CD4-positive, alpha-beta T cell (primary cell): ENCODE results near the gene CTNNA1. TPM values are rescaled to one million over a fixed set of nuclear protein-coding genes. Genes with fewer than 3 reads are reported as not detected.

Experiments used
- ATAC-seq: fragments of 200-7000 bp; cut with Tn5 transposase; one replicate; pipeline ENCODE4 v1.10.0; 2022; ENCODE audit warnings: mild to moderate bottlenecking; ENCODE audit not compliant: poor library complexity
- CTCF ChIA-PET: fragments of 350-600 bp; sonication (Branson Sonifier 250); formaldehyde crosslinking; loops from one replicate; lab custom pipeline; 2021; ENCODE audit warnings: antibody characterized with exemption, inconsistent platforms; lab: Charles Lee
- POLR2A ChIA-PET: fragments of 350-600 bp; sonication (Branson Sonifier 250); formaldehyde crosslinking; loops from one replicate; lab custom pipeline; 2021; ENCODE audit warnings: antibody characterized with exemption, inconsistent platforms; lab: Charles Lee
- DNase-seq, 14 experiments: peaks; one replicate each; pipeline ENCODE4 v3.0.0-alpha.2; 2013 to 2020; ENCODE audit warnings: mixed read lengths in 2 of 14
- H3K27ac ChIP-seq, 2 donors: one replicate each; pipeline versions ENCODE4 v1.5.1 to v1.7.0; 2013; ENCODE audit warnings: low read length in 2 of 2, low read depth in 1 of 2, mild to moderate bottlenecking in 1 of 2
- H3K27me3 ChIP-seq, 2 experiments: 1 replicate in 1 of 2; 2 replicates in 1 of 2; pipeline versions ENCODE4 v1.6.1 to v1.7.0; 2013; ENCODE audit warnings: low read length in 2 of 2, control low read depth in 1 of 2, mild to moderate bottlenecking in 1 of 2, moderate library complexity in 1 of 2; ENCODE audit not compliant: insufficient read depth in 2 of 2, control insufficient read depth in 1 of 2
- H3K36me3 ChIP-seq: one replicate; pipeline ENCODE4 v1.6.1; 2013; ENCODE audit warnings: low read length, control low read depth; ENCODE audit not compliant: insufficient read depth
- H3K4me1 ChIP-seq: one replicate; pipeline ENCODE4 v1.6.1; 2013; ENCODE audit warnings: low read length, control low read depth; ENCODE audit not compliant: insufficient read depth
- H3K4me3 ChIP-seq: one replicate; pipeline ENCODE4 v1.5.1; 2013; ENCODE audit warnings: mild to moderate bottlenecking, low read length, moderate library complexity
- H3K9me3 ChIP-seq, 2 experiments: 1 replicate in 1 of 2; 2 replicates in 1 of 2; pipeline versions ENCODE4 v1.6.1 to v1.7.0; 2013; ENCODE audit warnings: low read length in 2 of 2, mild to moderate bottlenecking in 2 of 2, control low read depth in 1 of 2, moderate library complexity in 1 of 2; ENCODE audit not compliant: control insufficient read depth in 1 of 2, insufficient read depth in 1 of 2
- H3K27ac Mint-ChIP-seq: one replicate; pipeline ENCODE4 v1.8.0; 2020; ENCODE audit warnings: mixed read lengths
- H3K27me3 Mint-ChIP-seq: one replicate; pipeline ENCODE4 v1.8.0; 2021; ENCODE audit warnings: mixed read lengths
- H3K36me3 Mint-ChIP-seq: one replicate; pipeline ENCODE4 v1.8.0; 2021; ENCODE audit warnings: low read depth, mixed read lengths
- H3K4me1 Mint-ChIP-seq: one replicate; pipeline ENCODE4 v1.8.0; 2021; ENCODE audit warnings: low read depth, mixed read lengths
- H3K4me3 Mint-ChIP-seq: one replicate; pipeline ENCODE4 v1.8.0; 2020; ENCODE audit warnings: mild to moderate bottlenecking, mixed read lengths
- H3K9me3 Mint-ChIP-seq: one replicate; pipeline ENCODE4 v1.8.0; 2020; ENCODE audit warnings: mixed read lengths
- intact Hi-C, 2 experiments: fragments of 100-400 bp; cut with DNase I in 1 of 2; cut with micrococcal nuclease in 1 of 2; formaldehyde crosslinking; loops; one replicate each; pipeline versions ENCODE4 v1.15.1 to v1.9.0; 2023 to 2025; cut with DNase I, micrococcal nuclease
- total RNA-seq, 174 experiments: library from RNA in 2 of 174; stranded (reverse) in 2 of 174; gene quantifications; one replicate each; pipeline ENCODE4 v1.2.3 and lab custom pipeline; 2021 to 2026
- TF ChIP-seq, protein P1 (sequence below): fragments of 200-600 bp; IDR thresholded peaks from one replicate; pipeline ENCODE4 v1.8.0; 2022; ENCODE audit warnings: antibody characterized with exemption, mild to moderate bottlenecking

CTNNA1 gene
- total RNA-seq, 2 experiments from 2014 or later = 6.0 to 6.7 TPM

DNA sequence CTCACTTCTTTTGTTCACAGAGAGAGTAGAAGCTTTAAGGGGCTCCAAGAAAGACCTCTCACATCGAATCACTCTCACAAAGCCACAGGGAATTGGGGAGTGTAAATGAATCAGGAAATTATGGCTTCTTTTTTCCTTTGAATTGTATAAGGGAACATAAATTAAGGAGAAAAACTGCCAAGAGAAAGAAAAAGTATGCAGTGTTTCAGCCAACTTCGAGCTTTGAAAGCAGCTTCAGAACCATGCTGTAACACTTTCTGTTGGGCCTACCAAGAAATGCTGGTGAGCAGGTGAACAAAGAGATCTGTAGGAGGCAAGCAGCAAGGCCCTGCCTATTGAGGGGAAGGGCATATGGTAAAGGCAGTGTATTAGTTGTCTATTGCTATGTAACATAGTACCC lies 33.4 kb upstream of the CTNNA1 start:
- DNase-seq (no peak), ATAC-seq (no peak)
- peaks cover 61% of the 10 kb centered on the region for H3K27me3 Mint-ChIP-seq
- intact Hi-C loops = no loop called here
- ChIA-PET CTCF (interaction anchor here (0.6 kb wide), 1 partner anchor 75 kb away, joined by 4 read pairs; no protein-coding TSS in a partner anchor), POLR2A (no interaction called here)
- Histone ChIP-seq H3K36me3 (no peaks in the 10 kb centered on the region), H3K9me3 (no peaks in the 10 kb centered on the region), H3K4me1 (no peaks in the 10 kb centered on the region), H3K4me3 (no peak overlapping the region), H3K27ac (no peak overlapping the region), H3K27me3 (peaks cover 17 to 19% of the 10 kb centered on the region in 2 experiments)
- no peaks in the 10 kb centered on the region for H3K4me1 Mint-ChIP-seq
- H3K4me3 Mint-ChIP-seq = no peak overlapping the region
- TF ChIP-seq, protein P1, sequence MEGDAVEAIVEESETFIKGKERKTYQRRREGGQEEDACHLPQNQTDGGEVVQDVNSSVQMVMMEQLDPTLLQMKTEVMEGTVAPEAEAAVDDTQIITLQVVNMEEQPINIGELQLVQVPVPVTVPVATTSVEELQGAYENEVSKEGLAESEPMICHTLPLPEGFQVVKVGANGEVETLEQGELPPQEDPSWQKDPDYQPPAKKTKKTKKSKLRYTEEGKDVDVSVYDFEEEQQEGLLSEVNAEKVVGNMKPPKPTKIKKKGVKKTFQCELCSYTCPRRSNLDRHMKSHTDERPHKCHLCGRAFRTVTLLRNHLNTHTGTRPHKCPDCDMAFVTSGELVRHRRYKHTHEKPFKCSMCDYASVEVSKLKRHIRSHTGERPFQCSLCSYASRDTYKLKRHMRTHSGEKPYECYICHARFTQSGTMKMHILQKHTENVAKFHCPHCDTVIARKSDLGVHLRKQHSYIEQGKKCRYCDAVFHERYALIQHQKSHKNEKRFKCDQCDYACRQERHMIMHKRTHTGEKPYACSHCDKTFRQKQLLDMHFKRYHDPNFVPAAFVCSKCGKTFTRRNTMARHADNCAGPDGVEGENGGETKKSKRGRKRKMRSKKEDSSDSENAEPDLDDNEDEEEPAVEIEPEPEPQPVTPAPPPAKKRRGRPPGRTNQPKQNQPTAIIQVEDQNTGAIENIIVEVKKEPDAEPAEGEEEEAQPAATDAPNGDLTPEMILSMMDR = no peak
- H3K9me3 Mint-ChIP-seq = no peaks in the 10 kb centered on the region
- H3K36me3 Mint-ChIP-seq = no peaks in the 10 kb centered on the region
- no peak overlapping the region for H3K27ac Mint-ChIP-seq

DNA sequence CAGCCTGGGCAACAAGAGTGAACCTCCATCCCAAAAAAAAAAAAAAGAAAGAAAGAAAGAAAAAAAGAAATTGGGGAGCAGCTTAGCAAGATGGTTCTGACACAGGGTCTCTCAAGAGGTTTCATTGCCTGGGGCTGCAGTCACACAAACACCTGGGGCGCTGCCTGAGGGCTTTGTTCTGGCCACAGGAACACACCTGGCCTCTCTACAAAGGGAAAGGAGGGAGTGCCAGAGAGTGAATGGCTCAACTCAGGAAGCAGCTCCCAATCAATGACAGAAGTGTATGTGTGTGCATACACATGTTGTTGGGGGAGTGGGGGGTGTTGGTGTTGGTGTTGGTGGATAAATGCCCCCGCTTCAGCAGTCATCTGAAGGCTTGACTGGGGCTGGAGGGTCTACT lies 32.4 kb upstream of the CTNNA1 start:
- Mint-ChIP-seq H3K9me3 (no peaks in the 10 kb centered on the region), H3K27ac (no peak overlapping the region), H3K27me3 (peaks cover 64% of the 10 kb centered on the region), H3K36me3 (no peaks in the 10 kb centered on the region), H3K4me3 (no peak overlapping the region), H3K4me1 (no peaks in the 10 kb centered on the region)
- H3K9me3 ChIP-seq = no peaks in the 10 kb centered on the region
- no peaks in the 10 kb centered on the region for H3K4me1 ChIP-seq
- H3K4me3 ChIP-seq = no peak overlapping the region
- CTCF ChIA-PET = no interaction called here
- H3K27ac ChIP-seq = no peak overlapping the region
- intact Hi-C loops = no loop called here
- DNase-seq (no peak), ATAC-seq (no peak)
- POLR2A ChIA-PET = no interaction called here
- H3K36me3 ChIP-seq = no peaks in the 10 kb centered on the region
- H3K27me3 ChIP-seq = peaks cover 14 to 18% of the 10 kb centered on the region in 2 experiments
- TF ChIP-seq, protein P1 = no peak

DNA sequence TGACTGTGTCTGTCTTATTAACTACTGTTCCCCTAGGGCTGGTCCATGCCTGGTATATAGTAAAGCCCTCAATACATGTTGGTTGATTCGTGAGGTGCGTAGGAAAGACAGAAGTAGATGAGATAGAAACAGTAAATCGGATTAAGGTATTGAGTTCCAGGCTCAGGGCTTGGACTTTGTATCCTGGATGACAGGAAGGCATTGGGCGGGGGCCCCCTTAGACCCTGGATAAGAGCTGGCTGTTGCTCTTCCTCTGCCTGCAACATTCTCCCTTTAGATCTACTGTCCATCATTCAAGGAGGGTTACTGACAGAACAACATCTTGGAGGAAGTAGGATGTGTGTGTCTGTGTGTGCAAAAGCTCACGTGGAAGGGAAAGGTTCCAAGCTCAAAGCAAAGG lies 31.2 kb upstream of the CTNNA1 start:
- no peak overlapping the region for H3K4me3 ChIP-seq
- ATAC-seq (no peak), DNase-seq (no peak)
- no peaks in the 10 kb centered on the region for H3K9me3 ChIP-seq
- H3K27me3 Mint-ChIP-seq = peaks cover 62% of the 10 kb centered on the region
- H3K27ac Mint-ChIP-seq = no peak overlapping the region
- intact Hi-C loops = no loop called here
- no peaks in the 10 kb centered on the region for H3K36me3 ChIP-seq
- no peaks in the 10 kb centered on the region for H3K4me1 Mint-ChIP-seq
- ChIA-PET CTCF (no interaction called here), POLR2A (no interaction called here)
- H3K4me3 Mint-ChIP-seq = no peak overlapping the region
- no peaks in the 10 kb centered on the region for H3K9me3 Mint-ChIP-seq
- peaks cover 14 to 16% of the 10 kb centered on the region in 2 experiments for H3K27me3 ChIP-seq
- TF ChIP-seq, protein P1 = no peak
- peaks cover 4% of the 10 kb centered on the region for H3K4me1 ChIP-seq
- no peaks in the 10 kb centered on the region for H3K36me3 Mint-ChIP-seq
- H3K27ac ChIP-seq = no peak overlapping the region
